AG08396 (cell line): ENCODE results near the gene LRRFIP2.
A peak's percentile ranks its signal among the peaks of the same experiment; 100 is the strongest.
"Not testable (repeated sequence)": the region's sequence is repeated elsewhere in the genome, so short reads cannot be mapped to it uniquely, and the experiment has no call there.

Experiments used
- DNase-seq: peaks from one replicate; pipeline ENCODE4 v3.0.0; 2012; ENCODE audit warnings: low spot score, mixed read lengths

LRRFIP2 gene, protein sequence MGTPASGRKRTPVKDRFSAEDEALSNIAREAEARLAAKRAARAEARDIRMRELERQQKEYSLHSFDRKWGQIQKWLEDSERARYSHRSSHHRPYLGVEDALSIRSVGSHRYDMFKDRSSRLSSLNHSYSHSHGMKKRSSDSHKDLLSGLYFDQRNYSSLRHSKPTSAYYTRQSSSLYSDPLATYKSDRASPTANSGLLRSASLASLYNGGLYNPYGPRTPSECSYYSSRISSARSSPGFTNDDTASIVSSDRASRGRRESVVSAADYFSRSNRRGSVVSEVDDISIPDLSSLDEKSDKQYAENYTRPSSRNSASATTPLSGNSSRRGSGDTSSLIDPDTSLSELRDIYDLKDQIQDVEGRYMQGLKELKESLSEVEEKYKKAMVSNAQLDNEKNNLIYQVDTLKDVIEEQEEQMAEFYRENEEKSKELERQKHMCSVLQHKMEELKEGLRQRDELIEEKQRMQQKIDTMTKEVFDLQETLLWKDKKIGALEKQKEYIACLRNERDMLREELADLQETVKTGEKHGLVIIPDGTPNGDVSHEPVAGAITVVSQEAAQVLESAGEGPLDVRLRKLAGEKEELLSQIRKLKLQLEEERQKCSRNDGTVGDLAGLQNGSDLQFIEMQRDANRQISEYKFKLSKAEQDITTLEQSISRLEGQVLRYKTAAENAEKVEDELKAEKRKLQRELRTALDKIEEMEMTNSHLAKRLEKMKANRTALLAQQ

GRCh38 chr3:37174532-37175126, at the start of gene LRRFIP2:
LRRFIP2 (minus strand) TSS chr3:37174582; CDS start chr3:37148983, 25,599 bp downstream.
- peak; percentile 50 for DNase-seq

GRCh38 chr3:37223576-37223975, 49.2 kb upstream of the LRRFIP2 start:
- DNase-seq: no peak

- no peak for DNase-seq
Observed at GRCh38 chr3:37223141-37223558, 48.8 kb upstream of the LRRFIP2 start.

DNA sequence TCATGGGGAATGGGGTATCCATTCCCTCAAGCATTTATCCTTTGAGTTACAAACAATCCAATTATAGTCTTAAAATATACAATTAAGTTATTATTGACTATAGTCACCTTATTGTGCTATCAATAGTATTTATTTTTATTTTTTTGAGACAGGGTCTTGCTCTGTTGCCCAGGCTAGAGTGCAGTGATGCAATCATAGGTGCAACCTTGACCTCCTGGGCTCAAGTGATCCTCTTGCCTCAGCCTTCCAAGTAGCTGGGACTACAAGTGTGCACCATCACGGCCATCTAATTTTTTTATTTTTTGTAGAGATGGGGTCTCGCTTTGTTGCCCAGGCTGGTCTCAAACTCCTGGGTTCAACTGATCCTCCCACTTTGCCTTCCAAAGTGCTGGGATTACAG, 48.2 kb upstream of the LRRFIP2 start:
- DNase-seq: not testable (repeated sequence)

DNA sequence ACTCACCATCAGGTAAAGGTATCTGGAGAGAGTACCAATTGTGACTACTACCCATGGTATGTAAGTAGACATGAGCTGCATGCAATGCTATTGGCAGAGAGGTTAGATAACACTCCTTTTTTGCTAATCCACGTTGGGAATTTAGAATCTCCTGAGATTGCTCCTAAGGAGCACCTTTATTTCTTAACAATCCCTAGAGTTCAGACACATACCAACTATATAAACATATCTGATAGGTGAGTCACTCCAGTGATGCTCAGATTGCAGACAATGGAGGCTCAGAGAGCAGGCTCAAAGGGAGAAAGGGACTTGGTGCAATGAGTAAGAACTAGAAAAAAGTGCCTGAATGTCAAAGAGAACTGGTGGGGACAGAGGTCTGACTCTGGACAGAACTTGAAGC, 47.0 kb upstream of the LRRFIP2 start:
- DNase-seq: peak; percentile 68

DNA sequence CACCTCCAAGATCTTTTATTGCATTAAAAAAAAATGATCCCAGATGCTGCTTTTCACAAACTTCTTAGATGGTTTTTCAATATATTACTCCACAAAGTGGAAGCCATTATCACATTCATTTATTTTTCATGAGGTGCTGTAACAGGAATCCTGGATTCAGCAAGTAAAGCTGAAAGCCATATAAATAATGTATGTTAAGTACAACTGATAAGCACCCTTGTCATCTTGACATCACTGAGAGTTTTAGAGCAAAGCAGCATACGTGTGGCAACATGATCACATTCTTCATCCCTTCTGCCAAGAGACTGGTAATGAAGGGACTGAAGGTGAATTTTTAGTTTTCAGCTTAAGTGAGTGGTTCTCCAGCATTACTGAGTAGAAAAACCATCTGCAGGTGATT, 44.9 kb upstream of the LRRFIP2 start:
- DNase-seq: no peak

DNA sequence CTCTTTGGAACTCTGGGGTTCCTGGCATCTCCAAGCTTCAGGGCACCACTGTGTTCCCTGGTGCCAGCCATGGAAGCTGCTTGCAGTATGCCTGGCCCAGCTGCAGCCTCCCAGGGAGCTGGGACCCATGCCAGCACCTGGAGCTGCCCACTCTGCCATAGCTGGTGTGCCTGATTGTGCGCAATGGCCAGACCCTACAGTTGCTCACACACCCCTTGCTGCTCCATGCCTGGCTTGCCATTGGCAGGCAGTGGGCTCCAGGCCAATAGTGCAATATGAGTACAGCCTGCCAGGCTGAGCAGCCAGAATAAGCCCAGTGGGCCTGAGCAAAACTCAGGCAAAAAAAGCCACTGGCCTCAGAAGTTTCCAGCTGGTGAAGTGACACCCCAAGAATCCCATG, 43.8 kb upstream of the LRRFIP2 start:
- no peak for DNase-seq

GRCh38 chr3:37217098-37217849, 42.9 kb upstream of the LRRFIP2 start:
- no peak for DNase-seq

DNA sequence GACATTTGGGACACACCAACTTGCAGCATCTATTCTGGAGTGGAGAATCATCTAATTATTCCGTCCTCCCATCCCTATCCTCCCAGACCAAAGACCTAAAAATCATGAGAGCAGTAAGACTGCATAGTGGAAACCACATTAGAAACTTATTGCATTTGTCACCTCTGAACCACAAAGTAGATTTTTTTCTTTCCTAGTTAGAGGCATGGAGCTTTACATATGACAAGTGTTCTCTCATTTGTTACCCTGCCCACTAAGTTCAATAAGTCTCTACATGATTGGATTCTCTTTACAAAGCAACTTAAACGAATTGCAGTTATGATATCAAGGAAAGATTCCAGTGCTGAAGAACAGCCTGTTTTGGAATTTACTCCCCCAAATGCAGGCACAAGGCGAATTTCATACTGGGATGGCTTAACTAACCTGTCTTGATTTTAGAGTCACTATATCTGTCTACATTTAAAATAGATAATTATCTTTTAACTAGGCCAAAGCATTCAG, 42.3 kb upstream of the LRRFIP2 start:
- no peak for DNase-seq

DNA sequence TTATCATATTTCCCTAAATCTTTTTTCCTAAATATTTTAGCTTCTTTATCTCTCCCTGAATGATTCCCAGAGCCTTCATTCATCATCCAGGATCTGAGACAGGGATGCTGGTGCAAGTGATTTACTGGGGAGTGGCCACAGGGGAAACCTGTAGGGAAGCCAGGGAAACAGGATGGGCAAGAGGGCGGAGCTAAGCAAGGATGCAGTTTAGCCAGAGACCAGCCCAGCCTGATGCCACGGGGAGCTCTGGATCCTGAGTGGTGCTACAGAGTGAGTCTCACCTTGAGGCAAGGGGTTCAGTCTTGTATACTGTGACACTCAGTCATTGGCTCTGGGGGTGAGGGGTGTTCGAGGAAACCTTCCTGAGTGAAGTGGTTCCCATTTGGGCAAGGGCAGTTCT, 39.7 kb upstream of the LRRFIP2 start:
- DNase-seq: no peak

GRCh38 chr3:37210230-37210629, 35.8 kb upstream of the LRRFIP2 start:
- DNase-seq: peak; percentile 27

DNA sequence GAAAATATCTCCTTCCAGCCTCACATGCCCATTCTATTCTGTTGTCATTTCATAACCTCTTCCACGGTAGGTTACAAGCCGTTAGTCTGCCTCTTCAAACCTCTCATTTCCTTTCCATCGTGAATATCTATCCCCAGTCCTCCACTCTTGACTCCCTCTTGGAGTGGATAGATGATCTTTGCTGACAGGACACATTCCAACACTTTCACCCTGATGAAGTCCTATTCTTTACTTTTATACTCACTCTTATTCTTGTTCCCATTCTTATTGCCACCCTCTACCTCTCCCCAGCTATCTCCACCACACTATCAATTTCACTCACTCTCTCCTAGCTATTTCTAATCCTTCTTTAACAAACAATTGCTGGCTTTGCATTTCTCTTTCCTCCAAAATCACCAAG, 34.2 kb upstream of the LRRFIP2 start:
- DNase-seq: not testable (repeated sequence)

DNA sequence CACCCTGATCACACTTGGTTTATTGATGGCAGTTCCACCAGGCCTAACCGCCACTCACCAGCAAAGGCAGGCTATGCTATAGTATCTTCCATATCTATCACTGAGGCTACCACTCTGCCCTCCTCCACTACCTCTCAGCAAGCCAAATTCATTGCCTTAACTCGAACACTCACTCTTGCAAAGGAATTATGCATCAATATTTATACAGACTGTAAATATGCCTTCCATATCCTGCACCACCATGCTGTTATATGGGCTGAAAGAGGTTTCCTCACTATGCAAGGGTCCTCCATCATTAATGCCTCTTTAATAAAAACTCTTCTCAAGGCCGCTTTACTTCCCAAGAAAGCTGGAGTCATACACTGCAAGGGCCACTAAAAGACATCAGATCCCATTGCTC, 33.6 kb upstream of the LRRFIP2 start:
- not testable (repeated sequence) for DNase-seq

DNA sequence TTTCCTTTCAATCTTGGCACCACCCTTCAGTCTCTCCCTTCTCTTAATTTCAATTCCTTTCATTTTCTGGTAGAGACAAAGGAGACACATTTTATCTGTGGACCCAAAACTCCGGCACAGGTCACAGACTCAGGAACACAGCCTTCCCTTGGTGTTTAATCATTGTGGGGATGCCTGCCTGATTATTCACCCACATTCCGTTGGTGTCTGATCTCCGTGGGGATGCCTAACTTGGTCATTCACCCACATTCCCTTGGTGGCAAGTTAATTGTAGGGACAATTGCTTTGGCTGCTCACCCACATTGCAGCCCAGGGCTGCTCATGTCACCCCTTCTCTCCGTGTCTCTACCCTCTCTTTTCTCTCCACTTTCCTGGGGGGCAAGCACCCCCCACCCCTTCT, 31.7 kb upstream of the LRRFIP2 start:
- peak; percentile 27 for DNase-seq

- DNase-seq: no peak
Observed at GRCh38 chr3:37204314-37204713, 29.9 kb upstream of the LRRFIP2 start.

- DNase-seq: no peak
Observed at GRCh38 chr3:37202035-37202434, 27.7 kb upstream of the LRRFIP2 start.

DNA sequence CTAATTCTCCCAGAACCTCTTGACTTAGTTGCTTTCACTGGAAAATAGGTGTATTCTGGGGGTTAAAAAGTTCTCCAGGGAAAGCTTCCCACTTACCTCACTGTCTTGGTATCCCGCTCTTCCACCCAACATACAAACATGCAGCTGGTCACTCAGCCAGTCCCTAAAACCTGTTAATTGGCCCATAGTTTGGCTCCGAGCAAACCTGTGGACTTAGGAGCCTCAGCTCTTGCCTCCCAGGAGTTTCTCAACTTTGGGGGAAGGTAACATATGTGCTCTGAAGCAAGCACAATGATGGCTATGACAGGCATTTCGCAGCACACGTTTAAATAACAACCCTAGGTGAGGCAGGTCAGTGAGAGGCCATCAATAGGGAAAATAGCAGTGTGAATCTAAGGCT, 25.8 kb upstream of the LRRFIP2 start:
- DNase-seq: no peak

DNA sequence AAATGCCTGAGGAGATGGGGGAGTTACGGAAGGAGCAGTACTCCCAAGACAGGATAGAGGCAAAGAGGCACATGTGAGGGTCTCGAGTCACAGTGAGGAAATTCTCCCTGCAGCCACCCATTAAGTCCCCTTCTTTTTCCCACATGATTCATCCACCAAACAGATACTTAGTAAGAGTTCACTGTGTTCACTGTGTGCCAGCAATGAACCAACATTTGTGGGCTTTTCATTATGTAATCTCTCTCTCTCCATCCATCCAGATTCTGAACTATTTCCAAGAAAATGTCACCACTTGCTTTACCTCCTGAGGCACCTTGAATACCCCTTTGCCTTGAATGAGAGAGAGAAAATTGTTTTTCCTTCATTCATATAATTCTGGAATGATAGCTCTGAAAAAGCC, 24.6 kb upstream of the LRRFIP2 start:
- DNase-seq: no peak

DNA sequence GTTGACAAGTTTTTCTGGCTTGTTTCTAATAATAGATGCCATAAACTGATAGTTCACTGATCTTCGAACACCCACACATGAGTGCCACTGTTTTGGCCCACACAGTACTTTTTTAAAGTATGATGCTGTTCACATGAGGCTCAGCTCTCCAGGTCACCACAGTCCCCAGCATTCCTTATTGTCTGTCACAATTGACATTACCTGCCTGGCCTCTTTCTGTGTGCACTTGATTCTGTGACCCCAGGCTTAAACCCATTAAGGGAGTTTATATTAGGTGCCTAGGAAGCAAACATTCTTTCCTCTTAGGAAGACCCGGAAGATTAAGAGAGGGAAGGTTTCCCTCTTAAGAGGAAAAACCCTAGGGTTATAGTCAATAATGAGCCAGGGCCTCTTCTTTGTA, 24.2 kb upstream of the LRRFIP2 start:
- DNase-seq: no peak

- peak; percentile 17 for DNase-seq
Observed at GRCh38 chr3:37197810-37198371, 23.5 kb upstream of the LRRFIP2 start.

- no peak for DNase-seq
Observed at GRCh38 chr3:37194533-37194932, 20.2 kb upstream of the LRRFIP2 start.

DNA sequence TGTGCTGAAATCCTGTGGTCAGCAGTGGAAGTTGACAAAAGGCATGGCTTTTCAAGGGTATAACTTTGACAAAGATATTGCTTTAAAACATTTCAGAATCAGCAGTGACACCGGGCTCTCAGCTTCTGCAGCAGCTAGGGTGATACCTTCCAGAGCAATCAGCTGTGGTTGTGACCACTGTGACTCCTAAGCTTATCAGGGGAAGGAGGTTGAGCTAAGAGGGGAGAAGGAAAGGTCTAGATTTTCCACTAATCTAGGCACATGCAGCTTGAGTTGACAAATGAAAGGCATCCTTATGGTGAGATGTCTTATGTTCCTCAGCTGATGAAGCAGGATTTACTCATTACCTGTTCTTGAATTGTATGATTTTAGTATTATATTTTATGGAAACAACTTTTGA, 16.3 kb upstream of the LRRFIP2 start:
- no peak for DNase-seq
